GM19438 (cell line): Measurements from ENCODE around the gene MEDAG.

Experiments used
- ATAC-seq: cut with Tn5 transposase; IDR thresholded peaks from one replicate; pipeline ENCODE4 v1.9.1; 2021; ENCODE audit warnings: low read depth; ENCODE audit not compliant: unreplicated experiment

Gene MEDAG

GRCh38 chr13:30905932-30906383 lies at the start of gene MEDAG:
TSS of gene MEDAG (plus strand) at chr13:30906271. CDS start at chr13:30906516, 245 bp downstream.
- no peak for ATAC-seq

- ATAC-seq, result no peak
Measured at GRCh38 chr13:30857018-30857417, 49.1 kb upstream of the MEDAG start.

GRCh38 chr13:30857636-30858035 lies 48.4 kb upstream of the MEDAG start:
- ATAC-seq, result no peak

GRCh38 chr13:30859326-30859725 lies 46.7 kb upstream of the MEDAG start:
- ATAC-seq, result no peak

GRCh38 chr13:30861163-30861562 lies 44.9 kb upstream of the MEDAG start:
- ATAC-seq, result no peak

- ATAC-seq, result no peak
Measured at GRCh38 chr13:30861836-30862467, 44.1 kb upstream of the MEDAG start.

GRCh38 chr13:30862707-30863106 lies 43.4 kb upstream of the MEDAG start:
- ATAC-seq, result no peak

DNA sequence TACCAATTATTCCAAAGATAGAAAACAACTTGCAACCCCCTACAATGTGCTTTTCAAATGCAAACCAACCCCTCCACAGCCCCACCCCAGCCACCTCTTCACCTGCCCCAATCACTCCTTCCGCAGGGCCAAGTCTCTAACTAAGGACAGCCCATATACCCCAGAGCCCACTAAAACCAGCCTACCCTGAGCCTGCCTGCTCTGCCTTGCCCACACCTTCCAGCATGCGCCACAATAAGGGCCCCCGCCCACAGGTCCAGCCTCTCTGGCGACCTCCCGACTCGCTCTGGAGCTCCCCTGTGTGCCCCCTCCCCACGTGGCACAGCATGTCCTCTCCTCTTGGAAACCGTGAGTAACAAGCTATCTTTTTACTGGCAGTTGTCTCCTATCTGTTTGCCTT lies 42.8 kb upstream of the MEDAG start:
- ATAC-seq, result no peak

- no peak for ATAC-seq
Measured at GRCh38 chr13:30863796-30864195, 42.3 kb upstream of the MEDAG start.

- ATAC-seq, result no peak
Measured at GRCh38 chr13:30864433-30865122, 41.5 kb upstream of the MEDAG start.

DNA sequence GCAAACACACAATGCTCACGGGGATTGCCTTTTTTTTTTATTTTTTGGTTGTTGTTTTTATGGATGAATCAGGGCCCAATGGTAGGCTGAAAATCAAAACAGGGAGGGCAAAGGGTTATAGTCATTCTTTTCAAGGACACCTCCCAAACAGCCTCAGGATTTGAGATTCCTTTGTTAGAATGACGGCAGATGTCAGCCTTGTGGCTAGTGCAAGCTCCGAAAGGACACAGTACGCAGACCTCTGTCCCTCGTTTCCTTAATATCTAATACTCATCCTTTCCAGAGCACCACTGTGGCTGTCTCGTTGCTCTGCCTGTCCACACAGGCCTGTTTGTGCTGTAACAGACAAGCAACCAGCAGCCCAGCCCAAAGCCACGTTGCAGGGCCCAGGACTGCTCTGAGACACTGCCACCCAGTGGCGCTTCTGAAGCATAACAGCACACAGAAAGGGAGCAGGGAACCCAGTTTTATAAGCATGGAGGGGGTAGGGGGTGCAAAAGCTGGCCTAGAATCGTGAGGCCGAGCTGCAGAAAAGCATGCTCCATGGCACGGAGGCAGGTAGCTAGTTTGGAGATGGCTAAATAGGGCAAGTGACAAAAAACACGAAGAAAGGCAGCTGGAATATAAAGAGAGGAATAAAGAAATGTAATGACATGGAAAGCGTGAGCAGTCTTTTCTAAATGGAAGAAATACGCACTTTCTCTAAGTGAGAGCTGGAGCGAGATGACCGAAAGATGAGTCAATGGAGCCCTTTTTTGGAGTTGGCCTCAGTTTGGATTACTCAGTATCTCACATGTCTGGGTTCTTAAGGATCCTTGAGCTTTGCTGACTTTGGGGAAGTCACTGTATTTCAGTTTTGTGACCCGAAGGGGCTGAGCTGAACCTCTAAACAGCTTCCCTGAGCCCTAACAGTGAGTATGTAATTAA lies 40.7 kb upstream of the MEDAG start:
- peak; percentile 89 for ATAC-seq

- ATAC-seq, result no peak
Measured at GRCh38 chr13:30866677-30867076, 39.4 kb upstream of the MEDAG start.

GRCh38 chr13:30867089-30867669 lies 38.9 kb upstream of the MEDAG start:
- no peak for ATAC-seq

GRCh38 chr13:30868799-30869470 lies 37.1 kb upstream of the MEDAG start:
- no peak for ATAC-seq

DNA sequence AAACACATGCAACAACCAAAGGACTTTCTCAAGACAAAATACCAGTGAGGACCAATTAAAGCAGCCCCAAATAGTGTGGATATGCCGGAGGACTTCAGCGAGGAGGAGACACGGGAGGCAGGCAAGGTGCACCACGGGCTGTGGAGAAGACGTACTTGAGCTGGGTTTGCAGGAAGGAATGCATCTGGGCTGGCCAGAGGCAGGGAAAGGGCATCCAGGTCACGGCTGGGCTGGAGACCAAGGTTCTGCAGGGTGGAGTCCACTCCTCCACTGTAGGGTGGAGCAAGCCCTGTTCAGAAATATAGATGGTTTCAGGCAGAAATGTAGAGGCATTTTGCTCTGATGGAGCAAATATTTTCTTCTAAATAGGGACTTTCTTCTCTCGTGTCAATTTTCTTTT lies 36.6 kb upstream of the MEDAG start:
- ATAC-seq, result no peak

- ATAC-seq, result peak; percentile 52
Measured at GRCh38 chr13:30870049-30870884, 35.8 kb upstream of the MEDAG start.

DNA sequence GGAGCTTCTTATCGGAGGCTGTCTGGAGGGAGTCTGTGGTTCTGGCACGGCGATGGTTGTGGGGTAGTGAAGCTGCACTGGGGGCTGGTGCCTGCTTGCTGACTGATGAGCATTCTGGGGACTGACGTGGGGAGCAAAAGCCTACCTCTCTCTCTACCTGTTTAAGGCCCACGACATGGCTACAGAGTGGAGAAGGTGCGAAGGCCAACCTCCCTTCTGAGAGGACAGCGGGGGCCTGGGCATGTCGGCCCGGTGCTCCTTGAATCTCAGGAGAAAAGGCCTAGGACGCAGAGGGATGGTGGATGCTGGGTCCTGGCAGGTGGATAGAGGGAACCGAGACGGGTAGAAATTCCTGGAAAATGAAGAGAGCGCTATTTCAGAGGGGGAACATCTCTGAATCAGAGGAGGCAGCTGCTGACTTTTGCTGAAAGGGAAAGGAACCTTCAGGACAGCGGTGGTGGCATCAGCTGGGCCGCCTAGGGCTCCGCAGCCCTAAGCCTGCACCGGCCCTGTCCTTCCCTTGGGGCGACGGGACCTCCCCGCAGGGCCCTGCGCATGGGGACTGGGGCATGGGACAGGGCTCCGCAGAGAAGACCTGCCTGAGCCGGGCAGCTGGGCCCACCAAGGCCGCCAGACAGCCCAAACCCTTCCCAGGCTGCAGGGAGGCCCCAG lies 35.0 kb upstream of the MEDAG start:
- ATAC-seq, result no peak

DNA sequence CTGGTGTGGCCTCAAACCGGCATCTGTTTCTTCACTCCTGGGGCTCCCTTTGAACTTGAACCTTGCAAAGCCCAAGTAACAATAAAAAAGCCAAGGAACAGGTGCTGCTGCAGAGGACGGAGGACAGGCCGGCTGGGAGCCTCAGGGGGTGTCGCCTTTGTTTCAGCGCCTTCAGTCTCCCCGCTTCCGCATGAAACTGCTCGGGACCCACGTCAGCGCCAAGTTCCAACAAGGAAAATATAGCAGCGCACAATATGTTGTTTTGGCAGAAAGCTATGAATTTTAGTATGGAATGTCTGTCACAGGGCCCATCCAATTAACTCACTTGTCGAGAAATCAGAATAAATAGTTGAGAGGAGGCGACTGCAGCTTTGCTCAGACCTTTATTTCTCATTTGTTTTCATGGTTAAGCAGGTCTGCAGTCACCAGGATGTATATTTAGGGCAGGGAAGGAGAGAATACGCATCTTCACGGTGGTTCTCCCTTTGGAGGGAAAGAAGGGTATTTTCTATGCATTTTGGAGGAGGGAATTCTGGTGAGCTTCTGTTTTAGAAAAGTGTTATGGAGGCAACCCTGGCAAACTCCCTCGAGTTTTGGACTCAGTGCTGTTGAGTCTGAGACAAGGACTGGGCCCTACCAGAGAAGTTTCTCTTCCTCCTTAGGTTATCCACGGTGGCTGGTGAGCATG lies 34.3 kb upstream of the MEDAG start:
- ATAC-seq, result no peak

DNA sequence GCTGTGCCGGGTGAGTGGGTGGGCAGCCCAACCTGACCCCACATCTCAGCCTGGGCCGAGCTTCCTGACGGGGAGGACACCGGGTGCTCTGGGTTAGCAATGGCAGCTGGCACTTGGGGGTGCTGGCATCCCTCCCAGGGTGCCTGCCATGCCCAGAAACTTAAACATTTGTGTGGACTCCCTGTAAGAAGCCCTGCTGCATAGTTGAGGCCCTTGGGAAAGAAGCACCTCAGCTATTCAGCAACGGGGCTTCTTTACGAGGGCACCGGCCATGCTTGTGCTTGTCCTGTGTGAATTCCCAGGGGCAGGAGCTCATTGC lies 33.8 kb upstream of the MEDAG start:
- ATAC-seq, result no peak
